ENCODE results near the gene GPR42. TPM values are rescaled to one million over a fixed set of nuclear protein-coding genes. Genes with fewer than 3 reads are reported as not detected.

Gene GPR42
- total and polyA plus RNA-seq, 2 experiments from 2014 or later: not detected

- Histone ChIP-seq H3K36me3 (replicated peaks; ENCODE audit: insufficient read depth, low read depth) (no peaks in the 10 kb centered on the region), H3K27ac (no peak overlapping the region), H4K20me1 (ENCODE audit: insufficient read depth, poor library complexity, severe bottlenecking) (no peaks in the 10 kb centered on the region), H3K27me3 (no peaks in the 10 kb centered on the region), H3K4me1 (ENCODE audit: insufficient read depth) (no peaks in the 10 kb centered on the region), H3K4me3 (no peak overlapping the region), H3K79me2 (no peaks in the 10 kb centered on the region), H3K9me2 (replicated peaks; ENCODE audit: insufficient read depth) (no peaks in the 10 kb centered on the region), H2AFZ (no peak overlapping the region), H3K4me2 (no peak overlapping the region), H3K9me3 (ENCODE audit: low read depth) (no peaks in the 10 kb centered on the region)
- 93% methylated on average over 18 of the region's 28 CpGs for WGBS (ENCODE audit: low lambda C conversion rate, missing lambda C conversion rate)
- no peak for TF ChIP-seq EZH2phosphoT487 (IDR thresholded peaks at IDR 0.05; ENCODE audit: low read depth, severe bottlenecking, unreplicated experiment)
- TF ChIP-seq CTCF (IDR thresholded peaks at IDR 0.05; ENCODE audit: poor library complexity): no peak
- no peak for TF ChIP-seq EZH2 (IDR thresholded peaks at IDR 0.05; ENCODE audit: borderline replicate concordance)
- DNase-seq (ENCODE audit: low spot score): no peak
These were observed 24.4 kb upstream of the GPR42 start for GRCh38 chr19:35346193-35347052.

- H3K27ac ChIP-seq: no peak within 1 kb of the TSS
- DNase-seq (ENCODE audit: low spot score): no peak
- no peak within 1 kb of the TSS for H3K4me2 ChIP-seq
- no peaks in the 10 kb centered on the region for H3K9me3 ChIP-seq (ENCODE audit: low read depth)
- WGBS (ENCODE audit: low lambda C conversion rate, missing lambda C conversion rate): 79% methylated on average over 18 of the region's 18 CpGs
- no peaks in the 10 kb centered on the region for H4K20me1 ChIP-seq (ENCODE audit: insufficient read depth, poor library complexity, severe bottlenecking)
- no peaks in the 10 kb centered on the region for H3K36me3 ChIP-seq (replicated peaks; ENCODE audit: insufficient read depth, low read depth)
- no peak within 1 kb of the TSS for H2AFZ ChIP-seq
- no peaks in the 10 kb centered on the region for H3K4me1 ChIP-seq (ENCODE audit: insufficient read depth)
- H3K4me3 ChIP-seq: no peak within 1 kb of the TSS
- TF ChIP-seq EZH2phosphoT487 (IDR thresholded peaks at IDR 0.05; ENCODE audit: low read depth, severe bottlenecking, unreplicated experiment) (no peak), CTCF (IDR thresholded peaks at IDR 0.05; ENCODE audit: poor library complexity) (no peak), EZH2 (IDR thresholded peaks at IDR 0.05; ENCODE audit: borderline replicate concordance) (no peak)
- no peaks in the 10 kb centered on the region for H3K79me2 ChIP-seq
- no peaks in the 10 kb centered on the region for H3K9me2 ChIP-seq (replicated peaks; ENCODE audit: insufficient read depth)
- H3K27me3 ChIP-seq: no peaks in the 10 kb centered on the region
These were observed 23.5 kb upstream of the GPR42 start, which contains the start of gene FFAR1 for GRCh38 chr19:35347171-35347929. TSS of gene FFAR1 (plus strand) at chr19:35347902. CDS start at chr19:35351552, 3,650 bp downstream.

- no peak overlapping the region for H3K27ac ChIP-seq
- WGBS (ENCODE audit: low lambda C conversion rate, missing lambda C conversion rate): 89% methylated on average over 7 of the region's 7 CpGs
- no peak overlapping the region for H2AFZ ChIP-seq
- no peak for DNase-seq (ENCODE audit: low spot score)
- H3K36me3 ChIP-seq (replicated peaks; ENCODE audit: insufficient read depth, low read depth): no peaks in the 10 kb centered on the region
- no peaks in the 10 kb centered on the region for H3K4me1 ChIP-seq (ENCODE audit: insufficient read depth)
- no peak overlapping the region for H3K4me2 ChIP-seq
- no peaks in the 10 kb centered on the region for H3K27me3 ChIP-seq
- TF ChIP-seq EZH2phosphoT487 (IDR thresholded peaks at IDR 0.05; ENCODE audit: low read depth, severe bottlenecking, unreplicated experiment): no peak
- TF ChIP-seq EZH2 (IDR thresholded peaks at IDR 0.05; ENCODE audit: borderline replicate concordance): no peak
- no peak for TF ChIP-seq CTCF (IDR thresholded peaks at IDR 0.05; ENCODE audit: poor library complexity)
- no peaks in the 10 kb centered on the region for H3K9me2 ChIP-seq (replicated peaks; ENCODE audit: insufficient read depth)
- H4K20me1 ChIP-seq (ENCODE audit: insufficient read depth, poor library complexity, severe bottlenecking): no peaks in the 10 kb centered on the region
- H3K79me2 ChIP-seq: no peaks in the 10 kb centered on the region
- no peaks in the 10 kb centered on the region for H3K9me3 ChIP-seq (ENCODE audit: low read depth)
- H3K4me3 ChIP-seq: no peak overlapping the region
These were observed 23.0 kb upstream of the GPR42 start for GRCh38 chr19:35347930-35348298.

All from hepatocyte (in vitro differentiated cells).